Uterus (tissue), 2 donors: ENCODE measurements around the gene RNPS1.

Source experiments
- POLR2A ChIP-seq, 2 donors: fragments of 450-650 bp; IDR thresholded peaks; one replicate each; pipeline ENCODE4 v1.6.1; 2016; ENCODE audit warnings: antibody characterized with exemption in 2 of 2, mild to moderate bottlenecking in 1 of 2, moderate library complexity in 1 of 2
- TF ChIP-seq, protein P1 (sequence below), 4 experiments: fragments of 200-600 bp in 2 of 4; fragments of 450-650 bp in 2 of 4; sonication (generic) in 2 of 4; IDR thresholded peaks; one replicate each; pipeline ENCODE4 v1.5.1; 2016 to 2019; ENCODE audit warnings: antibody characterized with exemption in 4 of 4, mild to moderate bottlenecking in 2 of 4, moderate library complexity in 1 of 4

DNA sequence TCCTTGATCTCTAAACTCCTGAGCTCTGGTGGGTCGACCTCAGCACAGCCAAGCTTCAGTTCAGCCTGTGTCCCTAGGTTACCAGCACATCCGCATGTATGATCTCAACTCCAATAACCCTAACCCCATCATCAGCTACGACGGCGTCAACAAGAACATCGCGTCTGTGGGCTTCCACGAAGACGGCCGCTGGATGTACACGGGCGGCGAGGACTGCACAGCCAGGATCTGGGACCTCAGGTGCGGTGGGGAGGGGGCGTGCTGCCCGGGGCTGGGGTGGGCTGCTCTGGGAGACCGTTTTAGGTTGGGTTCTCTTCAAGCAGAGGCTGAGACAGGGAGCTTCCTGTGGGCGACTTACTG, 61.5 kb downstream of the RNPS1 start:
- TF ChIP-seq POLR2A (IDR thresholded peaks at IDR 0.05), result no peak
- TF ChIP-seq, protein P1, sequence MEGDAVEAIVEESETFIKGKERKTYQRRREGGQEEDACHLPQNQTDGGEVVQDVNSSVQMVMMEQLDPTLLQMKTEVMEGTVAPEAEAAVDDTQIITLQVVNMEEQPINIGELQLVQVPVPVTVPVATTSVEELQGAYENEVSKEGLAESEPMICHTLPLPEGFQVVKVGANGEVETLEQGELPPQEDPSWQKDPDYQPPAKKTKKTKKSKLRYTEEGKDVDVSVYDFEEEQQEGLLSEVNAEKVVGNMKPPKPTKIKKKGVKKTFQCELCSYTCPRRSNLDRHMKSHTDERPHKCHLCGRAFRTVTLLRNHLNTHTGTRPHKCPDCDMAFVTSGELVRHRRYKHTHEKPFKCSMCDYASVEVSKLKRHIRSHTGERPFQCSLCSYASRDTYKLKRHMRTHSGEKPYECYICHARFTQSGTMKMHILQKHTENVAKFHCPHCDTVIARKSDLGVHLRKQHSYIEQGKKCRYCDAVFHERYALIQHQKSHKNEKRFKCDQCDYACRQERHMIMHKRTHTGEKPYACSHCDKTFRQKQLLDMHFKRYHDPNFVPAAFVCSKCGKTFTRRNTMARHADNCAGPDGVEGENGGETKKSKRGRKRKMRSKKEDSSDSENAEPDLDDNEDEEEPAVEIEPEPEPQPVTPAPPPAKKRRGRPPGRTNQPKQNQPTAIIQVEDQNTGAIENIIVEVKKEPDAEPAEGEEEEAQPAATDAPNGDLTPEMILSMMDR (IDR thresholded peaks at IDR 0.05), result no peak
